Fibroblast of lung (primary cell): ENCODE data around the gene BRME1. TPM values are rescaled to one million over a fixed set of nuclear protein-coding genes. Genes with fewer than 3 reads are reported as not detected.

Experiments used
- DNase-seq, 2 donors: peaks; one replicate each; pipeline versions ENCODE4 v3.0.0 to v3.0.0-alpha.2; 2010; ENCODE audit warnings: low read depth in 2 of 2
- H2AFZ ChIP-seq: 2 replicates; pipeline ENCODE4 v1.5.1; 2012; ENCODE audit warnings: low read length, control low read depth, inconsistent platforms
- H3K27ac ChIP-seq: 2 replicates; pipeline ENCODE4 v1.5.1; 2011; ENCODE audit warnings: low read length, control low read depth; ENCODE audit not compliant: insufficient read depth
- H3K27me3 ChIP-seq: 2 replicates; pipeline ENCODE4 v1.5.1; 2011; ENCODE audit warnings: mild to moderate bottlenecking, low read length; ENCODE audit not compliant: control insufficient read depth, insufficient read depth
- H3K36me3 ChIP-seq: 2 replicates; pipeline ENCODE4 v1.5.1; 2011; ENCODE audit warnings: low read length; ENCODE audit not compliant: control insufficient read depth, insufficient read depth
- H3K4me1 ChIP-seq: 2 replicates; pipeline ENCODE4 v1.5.1; 2011; ENCODE audit warnings: low read length; ENCODE audit not compliant: control insufficient read depth, insufficient read depth; ENCODE audit errors: extremely low read depth
- H3K4me2 ChIP-seq: 2 replicates; pipeline ENCODE4 v1.5.1; 2011; ENCODE audit warnings: low read length, control low read depth; ENCODE audit not compliant: insufficient read depth; ENCODE audit errors: extremely low read depth
- H3K4me3 ChIP-seq, 4 experiments: fragments of 200-600 bp in 1 of 4; sonication (generic) in 1 of 4; replicated peaks in 1 of 4; 2 replicates each; pipeline ENCODE4 v1.5.1; 2011 to 2016; ENCODE audit warnings: low read length in 4 of 4, low read depth in 3 of 4, mild to moderate bottlenecking in 3 of 4, control low read depth in 2 of 4, inconsistent platforms in 1 of 4, mixed read lengths in 1 of 4; ENCODE audit not compliant: insufficient read depth in 1 of 4; ENCODE audit errors: control extremely low read depth in 1 of 4
- H3K79me2 ChIP-seq: 2 replicates; pipeline ENCODE4 v1.5.1; 2012; ENCODE audit warnings: mild to moderate bottlenecking, low read length, inconsistent platforms; ENCODE audit not compliant: control insufficient read depth, insufficient read depth
- H3K9ac ChIP-seq: 2 replicates; pipeline ENCODE4 v1.5.1; 2011; ENCODE audit warnings: mild to moderate bottlenecking, low read length, control low read depth; ENCODE audit not compliant: insufficient read depth
- H3K9me3 ChIP-seq: 2 replicates; pipeline ENCODE4 v1.5.1; 2012; ENCODE audit warnings: low read depth, low read length; ENCODE audit not compliant: control insufficient read depth, insufficient read depth
- H4K20me1 ChIP-seq: 2 replicates; pipeline ENCODE4 v1.5.1; 2011; ENCODE audit warnings: low read length; ENCODE audit not compliant: control insufficient read depth, insufficient read depth; ENCODE audit errors: extremely low read depth
- EZH2 ChIP-seq: IDR thresholded peaks from 2 replicates; pipeline ENCODE4 v1.5.1; 2012; ENCODE audit warnings: low read length, control low read depth, mild to moderate bottlenecking; ENCODE audit errors: missing control alignments
- polyA plus RNA-seq, 2 donors: library from polyadenylated mRNA; depleted of rRNA in 1 of 2; stranded (reverse) in 1 of 2; unstranded in 1 of 2; fragments of >200 nt; gene quantifications; 2 replicates each; pipeline ENCODE4 v1.2.1, GENCODE V29; 2011 to 2012; ENCODE audit warnings: missing spikeins in 1 of 2
- total RNA-seq: library from RNA; depleted of rRNA; stranded (reverse); fragments of >200 nt; gene quantifications from 2 replicates; pipeline ENCODE4 v1.2.1, GENCODE V29; 2014
- TF ChIP-seq, protein P1 (sequence below), 2 donors: IDR thresholded peaks in 1 of 2; conservative IDR thresholded peaks in 1 of 2; 1 replicate in 1 of 2; 2 replicates in 1 of 2; pipeline ENCODE4 v1.5.1; 2011 to 2012; ENCODE audit warnings: low read length in 2 of 2, control low read depth in 1 of 2, inconsistent platforms in 1 of 2, low read depth in 1 of 2, mild to moderate bottlenecking in 1 of 2

BRME1 gene
- total and polyA plus RNA-seq, 2 donors (not counting 1 experiment from before 2014, with no cell fraction given) = 0.23 to 0.83 TPM

DNA sequence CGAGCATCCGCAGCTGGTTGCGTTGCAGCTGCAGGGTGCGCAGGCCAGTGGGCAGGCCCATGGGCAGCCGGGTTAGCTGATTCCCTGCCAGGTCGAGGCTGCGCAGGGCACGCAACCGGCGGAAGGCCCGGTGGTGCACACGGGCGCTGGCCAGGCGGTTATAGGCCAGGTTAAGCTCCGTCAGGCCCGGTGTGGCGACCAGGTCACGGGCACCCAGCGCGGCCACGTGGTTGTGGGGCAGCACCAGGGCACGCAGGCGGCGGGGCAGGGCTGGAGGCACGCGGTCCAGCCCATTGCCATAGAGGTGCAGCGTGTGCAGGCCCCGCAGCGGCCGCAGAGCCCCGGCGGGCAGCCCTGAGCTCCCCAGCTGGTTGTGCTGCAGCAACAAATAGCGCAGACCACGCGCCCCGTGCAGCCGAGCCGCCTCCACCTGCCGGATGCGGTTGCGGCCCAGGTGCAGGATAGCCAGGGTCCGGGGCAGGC is 27.0 kb upstream of the BRME1 start:
- Histone ChIP-seq H3K36me3 (peaks cover 1% of the 10 kb centered on the region), H3K9ac (no peak overlapping the region), H3K79me2 (no peaks in the 10 kb centered on the region), H3K4me2 (no peak overlapping the region), H3K9me3 (no peaks in the 10 kb centered on the region), H3K4me1 (peaks cover 2% of the 10 kb centered on the region), H3K27me3 (no peaks in the 10 kb centered on the region), H2AFZ (no peak overlapping the region), H3K27ac (no peak overlapping the region), H4K20me1 (no peaks in the 10 kb centered on the region), H3K4me3 (no peak overlapping the region)
- TF ChIP-seq EZH2 = no peak
- TF ChIP-seq, protein P1, sequence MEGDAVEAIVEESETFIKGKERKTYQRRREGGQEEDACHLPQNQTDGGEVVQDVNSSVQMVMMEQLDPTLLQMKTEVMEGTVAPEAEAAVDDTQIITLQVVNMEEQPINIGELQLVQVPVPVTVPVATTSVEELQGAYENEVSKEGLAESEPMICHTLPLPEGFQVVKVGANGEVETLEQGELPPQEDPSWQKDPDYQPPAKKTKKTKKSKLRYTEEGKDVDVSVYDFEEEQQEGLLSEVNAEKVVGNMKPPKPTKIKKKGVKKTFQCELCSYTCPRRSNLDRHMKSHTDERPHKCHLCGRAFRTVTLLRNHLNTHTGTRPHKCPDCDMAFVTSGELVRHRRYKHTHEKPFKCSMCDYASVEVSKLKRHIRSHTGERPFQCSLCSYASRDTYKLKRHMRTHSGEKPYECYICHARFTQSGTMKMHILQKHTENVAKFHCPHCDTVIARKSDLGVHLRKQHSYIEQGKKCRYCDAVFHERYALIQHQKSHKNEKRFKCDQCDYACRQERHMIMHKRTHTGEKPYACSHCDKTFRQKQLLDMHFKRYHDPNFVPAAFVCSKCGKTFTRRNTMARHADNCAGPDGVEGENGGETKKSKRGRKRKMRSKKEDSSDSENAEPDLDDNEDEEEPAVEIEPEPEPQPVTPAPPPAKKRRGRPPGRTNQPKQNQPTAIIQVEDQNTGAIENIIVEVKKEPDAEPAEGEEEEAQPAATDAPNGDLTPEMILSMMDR (conservative IDR thresholded peaks at IDR 0.05 in 1 of 2, IDR thresholded peaks at IDR 0.05 in 1 of 2; ENCODE audit: low read depth in 1 of 2, low read length in 2 of 2) = no peak
- no peak for DNase-seq

DNA sequence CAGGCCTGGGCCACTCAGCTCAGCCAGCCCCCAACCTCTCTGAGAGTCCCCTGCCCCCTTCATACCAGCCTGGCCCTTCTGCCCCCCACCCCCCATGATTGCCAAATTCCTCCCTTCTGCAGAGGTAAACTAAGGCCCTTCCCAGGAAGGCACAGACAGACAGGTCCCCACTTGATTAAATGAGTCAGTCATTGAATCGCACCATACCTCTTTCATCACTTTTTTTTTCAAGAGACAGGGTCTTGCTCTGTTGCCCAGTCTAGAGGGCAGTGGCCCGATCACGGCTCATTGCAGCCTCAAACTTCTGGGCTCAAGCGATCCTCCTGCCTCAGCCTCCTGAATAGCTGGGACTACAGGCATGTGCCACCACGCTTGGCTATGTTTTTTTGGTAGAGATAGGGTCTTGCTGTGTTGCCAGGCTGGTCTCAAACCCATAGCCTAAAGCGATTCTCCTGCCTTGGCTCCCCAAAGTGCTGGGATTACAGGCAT is 26.3 kb upstream of the BRME1 start:
- H3K27ac ChIP-seq = no peak overlapping the region
- H3K27me3 ChIP-seq = no peaks in the 10 kb centered on the region
- H3K4me1 ChIP-seq = peaks cover under 1% of the 10 kb centered on the region
- peaks cover 3% of the 10 kb centered on the region for H3K36me3 ChIP-seq
- H4K20me1 ChIP-seq = no peaks in the 10 kb centered on the region
- DNase-seq = no peak
- H3K9ac ChIP-seq = no peak overlapping the region
- H3K9me3 ChIP-seq = no peaks in the 10 kb centered on the region
- H3K79me2 ChIP-seq = no peaks in the 10 kb centered on the region
- TF ChIP-seq, protein P1 (conservative IDR thresholded peaks at IDR 0.05 in 1 of 2, IDR thresholded peaks at IDR 0.05 in 1 of 2; ENCODE audit: low read depth in 1 of 2, low read length in 2 of 2) = no peak
- TF ChIP-seq EZH2 = no peak
- H2AFZ ChIP-seq = no peak overlapping the region
- H3K4me3 ChIP-seq = no peak overlapping the region
- H3K4me2 ChIP-seq = no peak overlapping the region

DNA sequence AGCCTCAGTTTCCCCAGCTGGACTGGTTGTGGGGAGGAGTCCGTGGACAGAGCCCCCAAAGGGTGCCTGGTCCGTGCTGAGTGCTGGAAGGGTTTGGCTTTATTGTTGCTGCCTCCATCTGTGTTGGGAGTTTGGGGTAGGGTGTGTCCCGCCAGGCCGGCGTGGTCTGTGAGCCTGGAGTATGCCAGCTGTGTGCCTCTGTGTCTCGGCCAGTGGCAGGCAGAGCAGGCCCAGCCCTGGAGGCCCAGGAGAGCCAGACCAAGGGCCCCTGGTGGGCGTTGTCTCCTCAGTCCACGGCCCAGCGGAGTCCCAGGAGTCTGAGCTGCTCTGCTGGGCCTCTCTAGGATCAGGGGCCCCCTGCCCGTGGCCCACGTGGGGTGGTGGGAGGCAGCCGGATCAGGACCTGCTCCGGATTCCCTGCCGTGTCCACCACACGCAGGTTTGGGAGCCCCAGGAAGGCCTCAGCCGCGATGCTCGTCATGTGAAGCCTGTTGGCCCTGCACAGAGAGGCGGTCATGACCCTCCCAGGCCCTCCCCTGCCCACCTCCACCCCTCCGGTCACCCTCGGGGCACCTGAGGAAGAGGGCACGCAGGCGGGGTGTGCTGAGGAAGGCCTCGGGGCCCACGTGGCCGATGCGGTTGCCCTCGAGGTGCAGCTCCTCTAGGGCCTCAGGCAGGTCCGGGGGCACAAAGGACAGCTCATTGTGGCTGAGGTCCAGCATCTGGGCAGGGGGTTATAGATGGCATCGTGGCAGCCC is 25.7 kb upstream of the BRME1 start:
- Histone ChIP-seq H3K27me3 (no peaks in the 10 kb centered on the region), H3K9me3 (no peaks in the 10 kb centered on the region), H3K9ac (no peak overlapping the region), H3K4me2 (no peak overlapping the region), H2AFZ (no peak overlapping the region), H3K79me2 (no peaks in the 10 kb centered on the region), H3K4me1 (no peaks in the 10 kb centered on the region), H4K20me1 (no peaks in the 10 kb centered on the region), H3K36me3 (peaks cover 5% of the 10 kb centered on the region), H3K4me3 (no peak overlapping the region), H3K27ac (no peak overlapping the region)
- TF ChIP-seq, protein P1 (conservative IDR thresholded peaks at IDR 0.05 in 1 of 2, IDR thresholded peaks at IDR 0.05 in 1 of 2; ENCODE audit: low read depth in 1 of 2, low read length in 2 of 2) = no peak
- no peak for TF ChIP-seq EZH2
- no peak for DNase-seq
